NCI-H460 (cell line): ENCODE results near the gene COA8. TPM values are rescaled to one million over a fixed set of nuclear protein-coding genes. Genes with fewer than 3 reads are reported as not detected.
A peak's percentile ranks its signal among the peaks of the same experiment; 100 is the strongest.
"Not testable (repeated sequence)": the region's sequence is repeated elsewhere in the genome, so short reads cannot be mapped to it uniquely, and the experiment has no call there.

Source experiments
- DNase-seq: peaks from one replicate; pipeline ENCODE4 v3.0.0-alpha.2; 2016; ENCODE audit warnings: low read depth; ENCODE audit errors: extremely low read depth
- total RNA-seq: library from RNA; depleted of rRNA; stranded (reverse); fragments of >200 nt; shearing (Covaris generic); gene quantifications from 2 replicates; pipeline ENCODE4 v1.2.3, GENCODE V29; 2014

The COA8 gene
- total RNA-seq, 1 experiment from 2014 or later: 51.4 TPM

DNA sequence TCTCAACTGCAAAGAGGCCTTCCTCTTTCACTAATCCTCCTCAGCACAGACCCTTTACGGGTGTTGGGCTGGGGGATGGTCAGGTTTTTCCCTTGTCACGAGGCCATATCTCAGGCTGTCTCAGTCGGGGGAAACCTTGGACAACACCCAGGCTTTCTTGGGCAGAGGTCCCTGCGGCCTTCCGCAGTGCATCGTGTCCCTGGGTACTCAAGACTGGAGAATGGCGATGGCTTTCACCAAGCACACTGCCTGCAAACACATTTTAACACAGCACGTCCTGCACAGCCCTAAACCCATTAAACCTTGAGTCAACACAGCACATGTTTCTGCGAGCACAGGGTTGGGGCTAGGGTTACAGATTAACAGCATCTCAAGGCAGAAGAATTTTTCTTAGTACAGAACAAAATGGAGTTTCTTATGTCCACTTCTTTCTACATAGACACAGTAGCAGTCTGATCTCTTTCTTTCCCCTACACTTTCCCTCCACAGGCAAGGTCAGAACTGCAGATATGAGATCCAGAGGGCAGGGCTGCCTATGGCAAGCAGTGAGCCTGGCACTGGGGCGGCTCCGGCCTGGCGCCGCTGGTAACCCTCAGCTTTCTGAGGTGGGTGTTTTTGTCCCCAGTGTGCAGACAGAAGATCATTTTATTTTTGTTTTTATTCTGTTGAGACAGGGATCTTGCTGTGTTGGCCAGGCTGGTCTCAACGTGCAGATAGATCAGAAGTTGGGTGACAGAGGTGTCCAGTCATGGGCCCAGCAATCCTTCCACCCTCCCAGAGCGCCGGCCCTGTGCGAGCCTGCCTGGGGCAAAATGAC is 37.1 kb upstream of the COA8 start:
- DNase-seq: not testable (repeated sequence)

DNA sequence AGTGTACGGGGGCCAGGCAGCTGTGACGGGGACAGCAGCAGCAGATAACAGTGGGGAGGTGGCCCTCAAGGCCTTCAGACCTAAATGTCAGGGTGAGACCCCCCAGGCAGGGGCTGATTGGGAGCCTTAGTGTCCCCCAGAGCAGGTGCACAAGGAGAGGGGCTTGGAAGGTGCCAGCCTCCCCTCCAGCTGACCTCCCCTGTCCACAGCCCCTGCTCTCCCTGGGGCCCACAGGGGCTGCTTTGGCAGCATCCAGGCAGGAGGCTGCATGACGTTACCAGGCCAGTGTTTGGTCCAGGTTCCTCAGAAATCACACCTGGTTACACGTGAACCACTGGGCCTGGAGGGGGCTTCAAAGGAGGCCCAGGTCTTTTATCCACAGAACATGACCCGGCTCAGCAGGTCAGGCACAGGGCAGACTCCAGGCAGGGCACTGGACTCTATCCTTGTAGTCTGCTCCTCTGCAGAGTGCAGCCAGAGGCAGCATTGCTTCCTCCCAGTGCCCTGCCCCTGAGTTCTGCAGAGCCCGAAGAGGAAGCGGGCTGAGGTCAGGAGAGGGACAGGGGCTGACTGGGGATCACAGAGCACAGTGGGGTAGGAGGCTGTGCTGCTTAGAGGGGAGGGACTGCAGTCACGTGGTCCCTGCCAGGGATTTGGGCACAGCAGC is 36.4 kb upstream of the COA8 start:
- DNase-seq: no peak

DNA sequence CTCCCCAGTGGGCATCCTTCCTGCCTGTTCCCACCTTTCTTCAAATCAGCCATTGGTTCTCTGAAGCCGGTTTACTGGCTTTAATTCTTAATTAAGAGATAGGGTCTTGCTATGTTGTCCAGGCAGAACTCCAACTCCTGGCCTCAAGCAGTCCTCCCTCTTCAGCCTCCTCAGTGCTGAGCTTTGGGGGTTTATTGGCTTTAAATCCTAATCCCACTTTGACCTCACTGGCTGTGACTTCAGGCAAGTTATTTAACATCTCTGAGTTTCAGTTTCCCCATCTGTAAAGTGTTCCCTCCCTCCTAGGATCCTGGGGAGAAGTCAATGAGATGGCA is 35.9 kb upstream of the COA8 start:
- DNase-seq: no peak

DNA sequence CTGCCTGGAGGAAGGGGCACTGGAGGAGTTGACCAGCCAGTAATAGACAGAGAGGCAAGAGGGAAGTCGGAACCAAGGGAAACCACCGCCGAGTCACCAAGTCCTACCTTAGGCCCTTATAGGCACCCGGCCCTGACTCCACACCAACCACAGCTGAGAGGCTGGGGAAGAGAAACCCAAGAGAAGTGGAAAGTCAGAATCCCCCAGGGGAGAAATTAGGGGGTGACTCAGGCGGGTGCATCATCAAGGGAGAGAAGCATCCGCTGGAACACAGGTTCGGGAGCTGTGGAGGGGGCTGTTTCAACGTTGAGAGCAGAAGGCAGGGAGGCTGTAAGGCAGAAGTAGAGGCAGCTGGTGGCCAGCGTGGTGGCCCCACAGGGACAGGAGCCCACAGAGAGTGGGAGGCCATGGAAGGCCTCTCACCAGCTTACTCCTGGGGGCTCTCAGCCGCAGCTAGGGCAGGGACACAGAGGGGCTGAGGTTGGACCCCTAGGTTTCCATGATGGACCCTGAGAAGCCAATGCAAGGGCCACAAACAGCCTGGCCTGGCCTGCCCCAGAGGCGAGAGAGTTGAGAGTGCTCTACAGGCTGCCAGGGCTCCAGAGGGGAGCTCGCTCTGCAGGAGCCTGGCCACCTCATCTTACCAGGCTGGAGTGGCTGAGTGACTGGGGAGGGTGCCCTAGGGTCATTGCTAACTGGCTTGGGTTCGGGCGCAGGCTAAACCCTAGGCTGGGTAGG is 35.2 kb upstream of the COA8 start:
- DNase-seq: no peak

DNA sequence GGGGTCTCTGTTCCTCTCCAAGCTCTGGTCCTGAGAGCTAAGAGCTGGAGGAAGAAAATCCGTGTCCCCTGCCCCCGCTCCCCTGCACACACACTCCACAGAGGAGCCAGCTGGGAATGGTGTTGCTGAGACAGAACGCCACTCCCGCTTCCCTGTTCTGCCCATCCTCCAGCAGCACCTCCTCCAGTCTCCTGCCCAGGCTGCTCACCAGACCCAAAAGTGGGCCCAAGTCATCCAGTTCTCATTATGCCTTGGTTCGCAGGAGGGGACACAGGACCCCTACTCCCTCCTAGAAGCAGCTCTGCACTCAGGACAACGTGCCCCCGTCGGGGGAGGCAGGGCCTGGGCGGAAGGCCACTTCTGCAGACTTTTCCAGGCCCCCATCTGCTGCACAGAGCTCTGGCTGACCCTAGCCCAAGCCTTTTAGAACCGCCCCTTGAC is 34.6 kb upstream of the COA8 start:
- DNase-seq: no peak

DNA sequence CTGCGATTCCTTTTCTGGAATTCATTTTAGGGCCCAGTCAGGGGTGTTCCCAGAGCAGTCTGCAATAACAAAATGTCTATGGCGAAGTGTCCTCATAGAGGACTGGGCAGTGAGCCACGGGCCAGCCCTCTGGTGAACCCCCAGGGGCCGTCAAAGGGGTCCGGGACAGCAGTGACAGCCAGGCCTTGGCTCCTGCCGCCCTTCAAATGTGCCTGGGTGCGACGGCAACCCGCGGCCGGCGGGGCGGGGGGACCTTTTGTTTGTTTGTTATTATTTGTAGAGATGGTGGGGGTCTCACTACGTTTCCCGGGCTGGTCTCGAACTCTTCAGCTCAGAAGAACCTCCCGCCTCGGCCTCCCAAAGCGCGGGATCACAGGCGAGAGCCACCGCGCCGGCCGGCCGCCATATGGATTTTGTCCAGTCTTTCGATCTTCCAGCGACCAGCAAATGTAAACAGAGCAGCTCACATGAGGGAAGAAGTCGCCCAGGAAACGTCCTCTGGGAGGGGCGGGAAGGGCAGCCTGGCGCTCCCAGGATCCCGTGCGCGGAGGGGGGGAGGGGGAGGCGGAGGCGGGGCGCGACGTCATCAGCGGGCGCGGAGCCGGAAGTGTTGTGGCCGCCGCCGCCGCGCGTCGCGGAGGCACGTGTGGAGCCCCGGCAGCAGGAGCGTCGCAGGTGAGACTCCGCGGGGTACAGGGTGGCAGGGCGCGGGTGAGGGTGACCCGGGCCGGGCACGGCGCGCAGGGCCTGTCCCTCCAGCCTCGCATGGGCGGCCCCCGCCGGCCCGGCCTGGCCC is 34.0 kb upstream of the COA8 start, which contains the start of gene TRMT61A:
TRMT61A (plus strand) TSS at position 610 of the 796 bp plus-strand sequence. CDS start 783 bp downstream, outside the sequence.
- peak; percentile 89 for DNase-seq

DNA sequence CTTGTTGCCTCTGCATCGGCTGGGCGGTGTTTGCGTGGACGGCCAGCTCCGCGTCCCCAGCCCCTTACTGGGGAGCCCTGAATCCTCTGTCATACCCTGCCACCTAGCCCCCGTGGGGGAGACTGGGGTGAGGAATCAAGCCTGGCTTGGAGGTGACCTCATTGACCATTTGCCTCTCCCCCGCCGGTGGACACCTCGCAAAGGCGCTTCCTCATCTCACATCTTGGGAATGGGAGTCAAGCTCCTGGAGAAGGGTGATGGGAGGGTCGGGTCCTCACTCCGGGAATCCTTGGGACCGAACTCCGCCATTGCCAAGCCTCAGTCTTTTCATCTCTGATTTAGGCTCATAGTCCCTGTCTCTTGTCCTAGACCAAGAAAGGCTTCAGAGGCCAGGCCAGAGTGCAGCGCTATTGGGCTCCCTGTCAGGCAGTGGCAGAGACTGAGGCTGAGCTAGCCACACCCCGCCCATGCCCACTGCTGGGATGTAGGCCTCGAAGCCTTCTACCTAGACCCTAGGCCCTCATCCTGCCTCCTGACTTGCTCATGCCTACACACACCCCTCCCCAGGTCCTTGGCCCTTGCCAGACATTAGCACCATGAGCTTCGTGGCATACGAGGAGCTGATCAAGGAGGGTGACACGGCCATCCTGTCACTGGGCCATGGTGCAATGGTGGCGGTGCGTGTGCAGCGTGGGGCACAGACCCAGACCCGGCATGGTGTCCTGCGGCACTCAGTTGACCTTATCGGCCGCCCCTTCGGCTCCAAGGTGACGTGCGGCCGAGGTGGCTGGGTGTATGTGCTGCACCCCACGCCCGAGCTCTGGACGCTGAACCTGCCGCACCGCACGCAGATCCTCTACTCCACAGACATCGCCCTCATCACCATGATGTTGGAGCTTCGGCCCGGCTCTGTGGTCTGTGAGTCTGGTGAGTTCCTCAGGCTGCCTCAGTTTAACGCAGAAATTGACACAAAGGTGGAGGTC is 33.1 kb upstream of the COA8 start:
- DNase-seq: no peak

DNA sequence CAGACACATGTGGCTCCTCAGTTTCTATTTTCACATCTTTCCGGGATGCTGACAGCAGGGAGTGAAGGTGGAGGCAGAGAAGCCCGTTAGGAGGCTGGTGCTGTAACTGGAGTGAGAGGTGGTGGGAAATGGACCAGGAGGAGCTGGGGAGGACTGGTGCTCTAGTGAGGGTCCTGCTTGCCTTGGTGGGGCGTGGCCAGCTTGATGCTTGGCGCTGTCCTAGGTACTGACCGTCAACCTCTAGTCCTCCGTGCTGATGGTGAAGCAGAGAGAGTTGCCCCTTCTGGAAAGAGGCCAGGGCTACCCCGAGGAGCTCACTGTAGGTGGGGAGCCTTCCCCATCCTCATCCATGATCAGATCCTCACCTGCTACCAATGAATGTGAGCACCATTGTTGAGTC is 32.4 kb upstream of the COA8 start:
- DNase-seq: no peak

DNA sequence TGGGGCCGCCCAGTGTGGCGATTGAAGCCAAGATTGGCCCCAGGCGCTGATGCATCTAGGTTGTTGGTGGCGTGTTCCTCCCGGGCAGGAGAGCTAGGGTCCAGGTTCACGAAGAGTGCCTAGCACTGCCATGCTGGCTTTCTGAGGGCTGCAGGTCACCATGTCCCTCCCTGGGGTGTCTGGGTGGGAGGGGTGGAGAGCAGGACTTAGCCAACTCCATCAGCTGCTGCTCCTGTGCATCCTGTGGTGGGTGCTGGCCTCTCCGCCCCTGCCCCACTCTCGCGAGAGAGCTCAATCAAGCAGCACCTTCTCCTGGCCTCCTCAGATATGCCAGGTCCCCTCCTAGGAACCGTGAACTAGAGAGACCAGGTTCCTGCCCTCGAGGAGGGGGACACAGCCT is 31.9 kb upstream of the COA8 start:
- DNase-seq: no peak

DNA sequence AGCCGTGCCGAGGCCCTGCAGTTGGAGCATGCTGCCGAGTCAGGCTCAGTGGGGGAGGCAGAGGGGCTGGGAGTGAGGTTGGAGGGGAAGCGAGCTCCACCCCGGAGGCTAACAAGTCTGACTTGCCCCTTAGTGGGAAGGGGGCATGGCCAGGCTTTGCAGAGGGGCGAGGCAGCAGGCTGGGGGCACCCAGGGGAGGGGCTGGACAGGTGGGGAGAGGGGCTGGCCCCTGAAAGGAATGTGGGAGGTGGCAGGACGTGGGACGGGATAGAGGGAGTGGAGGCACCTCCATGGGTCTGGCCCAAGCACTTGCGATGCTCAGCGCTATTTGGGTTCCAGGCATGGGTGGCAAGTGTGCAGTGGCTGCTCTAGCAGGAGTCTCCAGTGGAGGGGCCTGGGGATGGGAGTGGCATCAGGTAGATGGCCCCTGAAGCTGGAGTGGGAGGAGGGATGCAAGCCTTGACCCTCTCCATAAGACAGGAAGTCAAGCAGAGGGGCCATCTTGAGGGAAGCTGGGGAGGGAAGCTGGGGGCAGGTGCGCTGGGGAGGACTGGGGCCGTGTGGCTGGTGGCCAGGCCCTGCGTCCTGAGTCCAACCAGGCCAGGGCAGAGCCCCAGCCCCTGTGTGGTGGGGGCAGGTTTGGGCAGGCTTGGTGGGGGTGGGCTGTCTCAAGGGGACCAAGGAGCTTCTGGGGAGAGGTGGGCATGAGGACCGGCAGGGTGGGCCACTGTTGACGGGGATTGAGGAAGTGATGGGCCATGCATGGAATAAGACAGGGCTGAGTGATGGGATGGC is 31.1 kb upstream of the COA8 start:
- DNase-seq: no peak

DNA sequence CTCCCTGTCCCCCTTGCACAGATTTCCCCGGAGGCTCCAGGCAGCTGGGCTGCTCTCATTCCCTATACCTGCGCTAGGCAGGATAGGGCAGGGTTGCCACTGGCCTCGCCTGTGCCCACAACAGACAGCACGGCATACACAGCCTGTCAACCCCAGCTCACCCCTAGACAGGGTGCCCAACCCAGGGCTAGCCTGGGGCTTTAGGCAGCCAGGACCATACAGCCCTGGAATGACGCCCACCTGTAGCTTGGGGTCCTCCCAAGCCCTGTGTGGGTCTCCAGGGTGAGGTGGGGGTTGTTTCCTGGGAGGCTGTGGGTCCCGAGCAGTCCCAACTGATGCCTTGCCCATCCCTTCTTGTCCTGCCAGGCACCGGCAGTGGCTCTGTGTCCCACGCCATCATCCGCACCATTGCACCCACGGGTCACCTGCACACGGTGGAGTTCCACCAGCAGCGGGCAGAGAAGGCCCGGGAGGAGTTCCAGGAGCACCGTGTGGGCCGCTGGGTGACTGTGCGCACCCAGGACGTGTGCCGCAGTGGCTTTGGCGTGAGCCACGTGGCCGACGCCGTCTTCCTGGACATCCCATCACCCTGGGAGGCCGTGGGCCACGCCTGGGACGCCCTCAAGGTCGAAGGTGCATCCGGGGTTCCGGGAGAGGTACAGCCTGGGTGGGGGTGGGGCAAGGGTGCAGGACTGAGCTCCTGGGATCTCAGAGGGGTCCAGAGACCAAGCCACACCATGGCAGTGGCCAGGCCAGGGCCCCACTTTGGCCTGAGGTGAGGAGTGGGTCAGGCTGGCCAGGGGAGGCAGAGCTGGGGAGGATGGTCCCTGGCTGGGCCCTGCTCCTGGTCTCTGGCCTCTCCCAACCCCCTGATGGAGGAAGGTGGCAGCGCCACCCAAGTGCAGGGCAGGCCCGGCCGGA is 30.3 kb upstream of the COA8 start:
- no peak for DNase-seq

DNA sequence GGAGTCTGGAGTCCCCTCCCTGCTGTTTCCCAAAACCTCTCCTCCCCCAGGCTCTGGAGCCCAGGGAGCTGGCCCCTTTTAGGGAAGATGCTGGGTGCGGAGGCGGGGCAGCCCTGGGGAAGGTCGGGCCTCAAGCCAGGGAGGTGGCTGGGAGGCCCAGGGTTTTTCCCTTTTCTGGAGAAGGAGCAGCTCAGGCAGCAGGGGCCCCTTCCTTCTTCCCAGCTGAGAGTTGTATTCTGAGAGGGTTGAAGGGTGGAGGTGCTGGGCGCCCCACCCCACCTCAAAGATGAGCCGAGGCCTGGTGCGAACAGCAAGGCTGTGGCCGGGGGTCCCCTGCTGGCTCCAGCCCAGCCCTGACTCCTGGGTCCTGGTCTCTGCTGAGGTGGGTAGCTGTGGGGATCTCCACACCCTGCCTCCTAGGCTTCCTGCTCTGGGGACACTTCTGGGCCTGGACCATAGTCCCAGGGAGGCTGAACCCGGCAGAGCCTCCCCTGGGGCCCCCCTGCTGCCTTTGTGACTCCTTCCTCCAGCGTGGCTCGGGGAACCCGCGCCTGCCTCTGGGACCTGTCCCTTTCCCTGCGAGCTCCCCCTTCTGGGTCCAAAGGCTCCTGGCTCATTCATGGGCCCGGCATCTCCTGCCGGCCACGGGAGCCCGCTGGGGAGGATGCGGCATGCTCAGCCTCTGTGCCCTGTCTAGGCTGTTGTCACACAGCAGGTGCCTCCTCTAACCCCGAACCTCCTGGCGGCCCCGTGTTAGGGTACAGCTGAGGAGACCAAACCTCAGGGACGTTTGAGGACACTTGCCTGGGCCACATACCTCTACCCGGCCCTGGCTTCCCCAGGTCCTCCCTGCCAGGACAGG is 29.4 kb upstream of the COA8 start:
- no peak for DNase-seq

DNA sequence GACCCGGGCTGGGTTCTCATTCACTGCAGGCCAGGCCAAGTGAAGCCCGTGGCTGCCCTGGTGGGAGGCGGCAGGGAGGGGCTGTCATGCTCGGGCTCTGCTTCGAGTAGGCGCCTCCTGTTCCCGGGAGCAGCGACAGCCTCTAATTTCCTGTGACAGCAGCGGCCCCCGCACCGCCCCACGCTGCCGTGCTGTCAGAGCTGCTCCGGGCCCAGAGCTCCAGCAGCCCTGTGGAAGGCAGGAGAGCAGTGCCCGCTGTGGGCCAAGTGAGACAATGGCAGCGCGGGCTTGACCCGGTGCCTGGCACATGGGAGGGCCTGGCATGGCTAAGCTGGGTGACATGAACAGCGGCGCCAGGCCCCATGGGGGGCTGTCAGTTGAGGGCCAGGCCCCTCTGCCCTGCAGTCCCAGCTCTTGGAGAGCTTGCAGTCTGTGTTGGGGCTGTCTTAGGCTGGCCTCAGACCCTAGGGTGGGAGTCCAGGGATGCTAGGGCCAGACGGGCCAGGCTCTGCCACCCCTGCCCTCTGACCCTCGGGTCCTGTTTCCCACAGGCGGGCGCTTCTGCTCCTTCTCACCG is 28.7 kb upstream of the COA8 start:
- DNase-seq: no peak

DNA sequence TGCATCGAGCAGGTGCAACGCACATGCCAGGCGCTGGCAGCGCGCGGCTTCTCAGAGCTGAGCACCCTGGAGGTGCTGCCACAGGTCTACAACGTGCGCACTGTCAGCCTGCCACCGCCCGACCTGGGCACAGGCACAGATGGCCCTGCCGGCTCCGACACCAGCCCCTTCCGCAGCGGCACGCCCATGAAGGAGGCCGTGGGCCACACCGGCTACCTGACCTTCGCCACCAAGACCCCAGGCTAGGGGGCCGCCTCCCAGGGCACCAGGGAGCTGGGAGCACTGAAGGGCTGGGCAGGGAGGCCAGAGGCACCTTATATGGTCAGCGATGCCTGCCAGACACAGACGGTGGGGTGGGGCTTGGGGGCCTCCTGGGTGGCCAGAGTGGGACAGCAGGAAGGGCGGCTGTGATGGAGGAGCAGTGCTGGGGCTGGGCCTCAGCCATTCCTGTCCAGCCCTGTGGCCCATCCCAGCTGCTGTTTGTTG is 28.1 kb upstream of the COA8 start:
- DNase-seq: no peak

DNA sequence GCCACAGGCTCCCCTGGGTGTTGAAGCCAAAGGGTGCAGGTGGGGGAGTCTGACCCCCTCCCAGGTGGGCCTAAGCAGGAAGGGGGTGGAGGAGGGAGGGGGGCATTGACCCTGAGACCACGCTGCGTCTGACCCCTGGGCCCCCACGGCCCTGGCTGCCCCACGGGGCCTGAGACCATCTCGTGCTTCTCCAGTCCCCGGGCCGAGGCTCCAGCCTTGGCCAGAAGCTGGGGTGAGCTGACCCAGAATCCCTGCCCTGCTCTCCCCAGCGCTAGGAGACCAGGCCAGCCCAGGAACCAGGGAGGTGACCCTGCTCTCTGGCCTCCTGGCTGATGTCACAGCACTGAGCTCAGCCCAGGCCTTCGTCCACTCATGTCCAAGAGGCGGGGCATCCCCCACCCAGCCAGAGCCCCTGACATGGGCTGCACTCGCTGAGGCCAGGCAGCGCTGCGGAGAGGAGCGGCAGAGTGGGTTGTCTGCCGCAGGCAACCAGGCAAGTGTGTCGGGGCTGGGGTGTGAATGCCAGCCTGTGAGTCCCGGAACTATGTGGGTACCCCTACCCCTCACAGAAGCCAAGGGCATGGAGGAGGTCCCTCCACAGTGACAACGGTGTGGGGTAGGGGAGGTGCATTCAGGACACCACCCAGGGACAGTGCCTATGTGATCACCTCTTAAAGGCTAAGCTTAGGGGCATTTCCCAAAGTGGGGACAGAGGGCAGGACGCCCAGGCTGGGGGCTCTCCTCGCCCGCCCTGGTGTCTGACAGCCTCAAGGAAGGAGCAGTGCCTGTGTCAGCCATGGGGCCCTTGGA is 27.5 kb upstream of the COA8 start:
- no peak for DNase-seq
